Activated CD4-positive, alpha-beta T cell treated with anti-CD3 and anti-CD28 coated beads for 36 hours (primary cell): ENCODE results near the gene NFKBIL1. TPM values are rescaled to one million over a fixed set of nuclear protein-coding genes. Genes with fewer than 3 reads are reported as not detected.
A peak's percentile ranks its signal among the peaks of the same experiment; 100 is the strongest.
"Not testable (repeated sequence)": the region's sequence is repeated elsewhere in the genome, so short reads cannot be mapped to it uniquely, and the experiment has no call there.

Source experiments
- ATAC-seq: fragments of 200-7000 bp; cut with Tn5 transposase; one replicate; pipeline ENCODE4 v1.10.0; 2021; ENCODE audit warnings: mild to moderate bottlenecking, moderate library complexity
- CTCF ChIA-PET: fragments of 350-600 bp; sonication (Branson Sonifier 250); formaldehyde crosslinking; loops from one replicate; lab custom pipeline; 2021; ENCODE audit warnings: antibody characterized with exemption; lab: Charles Lee
- POLR2A ChIA-PET: fragments of 350-600 bp; sonication (Branson Sonifier 250); formaldehyde crosslinking; loops from one replicate; lab custom pipeline; 2021; ENCODE audit warnings: antibody characterized with exemption, inconsistent platforms; lab: Charles Lee
- DNase-seq: peaks from one replicate; pipeline ENCODE4 v3.0.0-alpha.2; 2020
- H3K27ac Mint-ChIP-seq: one replicate; pipeline ENCODE4 v1.8.0; 2021; ENCODE audit warnings: mixed read lengths
- H3K27me3 Mint-ChIP-seq: one replicate; pipeline ENCODE4 v1.8.0; 2021; ENCODE audit warnings: mixed read lengths
- H3K36me3 Mint-ChIP-seq: one replicate; pipeline ENCODE4 v1.8.0; 2021; ENCODE audit warnings: low read depth, mixed read lengths
- H3K4me1 Mint-ChIP-seq: one replicate; pipeline ENCODE4 v1.8.0; 2021; ENCODE audit warnings: mixed read lengths
- H3K4me3 Mint-ChIP-seq: one replicate; pipeline ENCODE4 v1.8.0; 2021; ENCODE audit warnings: mild to moderate bottlenecking, moderate library complexity, mixed read lengths
- H3K9me3 Mint-ChIP-seq: one replicate; pipeline ENCODE4 v1.8.0; 2021; ENCODE audit warnings: low read depth, mixed read lengths
- intact Hi-C, 2 experiments: fragments of 100-400 bp; cut with DNase I in 1 of 2; cut with micrococcal nuclease in 1 of 2; formaldehyde crosslinking; loops; one replicate each; pipeline versions ENCODE4 v1.14.2 to v1.15.1; 2022 to 2024; cut with DNase I, micrococcal nuclease
- total RNA-seq, 2 experiments: library from RNA; stranded (reverse); gene quantifications; one replicate each; pipeline ENCODE4 v1.2.3, GENCODE V29; 2021

Gene NFKBIL1
- total RNA-seq, 2 experiments from 2014 or later: 18.1 to 19.0 TPM

DNA sequence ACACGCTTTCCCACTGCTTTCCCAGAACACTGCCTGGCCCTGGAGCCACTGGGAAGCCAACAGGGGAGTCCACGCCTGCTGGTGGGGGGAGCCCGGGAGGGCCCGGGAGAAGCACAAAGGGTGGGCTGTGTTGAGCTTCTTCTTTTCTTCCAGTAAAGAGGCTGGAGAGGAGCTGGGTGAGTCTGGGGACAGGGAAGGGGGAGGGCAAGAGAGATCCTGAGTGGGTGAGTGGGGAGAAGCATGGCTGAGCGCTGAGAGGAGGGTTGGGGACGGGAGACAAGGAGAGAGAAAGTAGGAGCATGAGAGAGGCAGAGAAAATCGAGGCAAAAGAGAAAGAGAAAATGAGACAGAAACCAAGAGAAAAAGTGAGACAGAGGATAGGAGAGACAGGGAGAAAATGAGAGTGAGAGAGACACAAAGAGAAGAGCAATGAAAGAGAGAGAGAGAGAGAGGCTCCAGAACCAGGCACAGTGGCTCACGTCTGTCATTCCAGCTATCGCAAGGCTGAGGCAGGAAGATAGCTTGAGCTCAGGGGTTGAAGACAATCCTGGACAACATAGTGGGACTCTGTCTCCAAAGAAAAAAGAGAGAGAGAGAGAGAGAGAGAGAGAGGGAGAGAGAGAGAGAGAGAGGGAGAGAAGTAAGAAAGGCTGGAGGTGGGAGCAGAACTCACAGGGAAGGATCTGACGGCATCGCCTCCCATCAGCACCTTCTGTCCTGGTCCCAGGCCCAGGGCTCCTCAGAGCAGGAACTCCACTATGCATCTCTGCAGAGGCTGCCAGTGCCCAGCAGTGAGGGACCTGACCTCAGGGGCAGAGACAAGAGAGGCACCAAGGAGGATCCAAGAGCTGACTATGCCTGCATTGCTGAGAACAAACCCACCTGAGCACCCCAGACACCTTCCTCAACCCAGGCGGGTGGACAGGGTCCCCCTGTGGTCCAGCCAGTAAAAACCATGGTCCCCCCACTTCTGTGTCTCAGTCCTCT, 40.7 kb downstream of the NFKBIL1 start:
- Mint-ChIP-seq H3K9me3 (no peaks in the 10 kb centered on the region), H3K27ac (peak overlapping the region; percentile 96), H3K4me1 (peaks cover 61% of the 10 kb centered on the region), H3K27me3 (no peaks in the 10 kb centered on the region), H3K36me3 (no peaks in the 10 kb centered on the region), H3K4me3 (peak overlapping the region; percentile 68)
- CTCF ChIA-PET: interaction anchor here (0.6 to 28.5 kb wide), 7 partner anchors 2 to 291 kb away, joined by 3 to 873 read pairs (median 4); partner anchors contain the start of genes ATP6V1G2, LST1, LTA and LTB
- POLR2A ChIA-PET: interaction anchor here (0.6 to 1.9 kb wide), 5 partner anchors 11 to 59 kb away, joined by 3 to 7 read pairs (median 4); partner anchors contain the start of genes DDX39B and TNF
- ATAC-seq: peak; percentile 28
- DNase-seq: no peak
- intact Hi-C loops: no loop called here

GRCh38 chr6:31588871-31589650, 41.7 kb downstream of the NFKBIL1 start:
- no peak for ATAC-seq
- H3K9me3 Mint-ChIP-seq: no peaks in the 10 kb centered on the region
- intact Hi-C loops: no loop called here
- H3K4me3 Mint-ChIP-seq: no peak overlapping the region
- DNase-seq: no peak
- H3K27me3 Mint-ChIP-seq: no peaks in the 10 kb centered on the region
- POLR2A ChIA-PET: interaction anchor here (0.6 to 1.9 kb wide), 3 partner anchors 14 to 47 kb away, joined by 3 to 7 read pairs (median 3); partner anchors contain the start of genes DDX39B and TNF
- CTCF ChIA-PET: interaction anchor here (0.8 to 28.5 kb wide), 5 partner anchors 1 to 45 kb away, joined by 3 to 873 read pairs (median 278); partner anchors contain the start of genes ATP6V1G2, LST1, LTA and LTB
- peak overlapping the region; percentile 15 for H3K27ac Mint-ChIP-seq
- H3K4me1 Mint-ChIP-seq: peaks cover 62% of the 10 kb centered on the region
- H3K36me3 Mint-ChIP-seq: no peaks in the 10 kb centered on the region

GRCh38 chr6:31590691-31591090, 43.3 kb downstream of the NFKBIL1 start:
- ATAC-seq, H3K9me3 Mint-ChIP-seq, DNase-seq, H3K36me3 Mint-ChIP-seq, H3K27ac Mint-ChIP-seq, POLR2A ChIA-PET, H3K27me3 Mint-ChIP-seq, intact Hi-C loops, H3K4me3 Mint-ChIP-seq: not testable (repeated sequence)
- CTCF ChIA-PET: interaction anchor here (21.6 to 28.5 kb wide), 3 partner anchors 0 to 44 kb away, joined by 658 to 873 read pairs (median 873); partner anchors contain the start of genes ATP6V1G2, DDX39B, LST1 and LTA
- peaks cover 56% of the 10 kb centered on the region for H3K4me1 Mint-ChIP-seq

DNA sequence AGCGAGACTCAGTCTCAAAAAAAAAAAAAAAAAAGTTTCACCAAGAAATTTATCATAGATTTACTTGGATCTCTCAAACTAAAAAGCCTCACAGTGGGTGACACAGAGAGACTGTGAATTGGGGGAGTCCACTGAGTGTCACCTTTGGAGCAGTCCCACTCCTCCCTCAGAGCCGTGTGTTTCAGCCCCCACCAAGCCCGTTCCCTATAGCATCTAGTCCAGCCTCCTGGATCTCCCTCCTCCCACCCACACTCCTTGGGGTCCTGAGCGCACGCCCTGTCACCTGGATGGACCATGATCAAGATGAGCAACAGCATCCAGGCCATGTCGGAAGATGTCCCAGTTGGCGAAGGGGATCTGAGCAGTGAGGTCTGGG, 45.0 kb downstream of the NFKBIL1 start:
- Mint-ChIP-seq H3K4me1 (peaks cover 53% of the 10 kb centered on the region), H3K27ac (peak overlapping the region; percentile 81), H3K36me3 (no peaks in the 10 kb centered on the region), H3K9me3 (no peaks in the 10 kb centered on the region), H3K4me3 (peak overlapping the region; percentile 3), H3K27me3 (no peaks in the 10 kb centered on the region)
- DNase-seq: no peak
- ATAC-seq: no peak
- intact Hi-C loops: no loop called here
- ChIA-PET POLR2A (interaction anchor here (0.7 to 2.0 kb wide), 5 partner anchors 17 to 51 kb away, joined by 3 to 8 read pairs (median 4); partner anchors contain the start of genes DDX39B, NFKBIL1 and TNF), CTCF (interaction anchor here (0.7 to 27.6 kb wide), 4 partner anchors 16 to 96 kb away, joined by 3 to 873 read pairs (median 380); partner anchors contain the start of genes ATP6V1G2, DDX39B, LST1 and LTA)

DNA sequence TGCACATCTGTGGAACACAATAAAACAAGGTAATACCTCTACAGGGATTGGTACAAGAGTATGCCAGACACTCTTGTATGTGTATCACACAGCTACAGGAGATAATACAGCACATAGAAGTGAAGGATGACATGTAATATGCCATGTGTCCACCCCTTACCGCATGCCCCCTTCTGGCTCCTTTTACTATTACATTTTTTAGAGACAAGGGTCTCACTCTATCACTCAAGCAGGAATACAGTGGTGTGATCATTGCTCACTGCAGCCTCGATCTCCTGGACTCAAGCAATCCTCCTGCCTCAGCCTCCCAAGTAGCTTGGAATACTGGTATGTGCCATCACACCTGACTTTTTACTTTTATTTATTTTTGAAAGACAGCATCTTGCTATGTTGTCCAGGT, 49.6 kb downstream of the NFKBIL1 start:
- DNase-seq (peak; percentile 61), ATAC-seq (peak; percentile 78)
- Mint-ChIP-seq H3K4me3 (no peak overlapping the region), H3K4me1 (peaks cover 46% of the 10 kb centered on the region), H3K36me3 (no peaks in the 10 kb centered on the region), H3K9me3 (no peaks in the 10 kb centered on the region), H3K27ac (no peak overlapping the region), H3K27me3 (no peaks in the 10 kb centered on the region)
- intact Hi-C loops: no loop called here
- ChIA-PET CTCF (interaction anchor here (0.6 to 27.6 kb wide), 14 partner anchors 10 to 906 kb away, joined by 3 to 873 read pairs (median 6); partner anchors contain the start of genes ATP6V1G2, DDX39B, LST1 and LTA), POLR2A (interaction anchor here (0.9 to 3.8 kb wide), 6 partner anchors 14 to 54 kb away, joined by 3 to 23 read pairs (median 5); partner anchors contain the start of genes LTB, NFKBIL1 and TNF)

- POLR2A ChIA-PET: no interaction called here
Observed at GRCh38 chr6:31607317-31607716, 59.9 kb downstream of the NFKBIL1 start.

More at GRCh38 chr6:31607317-31607716, 59.9 kb downstream of the NFKBIL1 start:
- Mint-ChIP-seq H3K27me3 (no peaks in the 10 kb centered on the region), H3K4me1 (no peaks in the 10 kb centered on the region), H3K36me3 (no peaks in the 10 kb centered on the region), H3K27ac (no peak overlapping the region), H3K4me3 (no peak overlapping the region), H3K9me3 (no peaks in the 10 kb centered on the region)
- DNase-seq (no peak), ATAC-seq (no peak)
- intact Hi-C loops: no loop called here
- CTCF ChIA-PET: interaction anchor here (1.1 to 21.6 kb wide), 3 partner anchors 9 to 60 kb away, joined by 5 to 658 read pairs (median 8); partner anchors contain the start of genes ATP6V1G2, DDX39B and NFKBIL1

Other genes starting within 250 kb of the NFKBIL1 start
- gene HLA-B, start 190.4 kb upstream of the NFKBIL1 start, total RNA-seq: 1,000 to 10,000 TPM; 2,101 to 2,412 TPM
- gene MICA, start 144.0 kb upstream of the NFKBIL1 start, total RNA-seq: 1 to 10 TPM; 6.3 to 7.1 TPM
- 10 to 100 TPM; 19.6 to 19.7 TPM for gene MICB, start 49.5 kb upstream of the NFKBIL1 start, total RNA-seq
- not detected for gene MCCD1, start 18.6 kb upstream of the NFKBIL1 start, total RNA-seq
- gene DDX39B, start 5.6 kb upstream of the NFKBIL1 start, total RNA-seq: 100 to 1,000 TPM; 517 to 569 TPM
- gene ATP6V1G2, start 1.0 kb upstream of the NFKBIL1 start, total RNA-seq: 1 to 10 TPM; 1.9 to 2.1 TPM
- gene LTA, start 24.7 kb downstream of the NFKBIL1 start, total RNA-seq: 100 to 1,000 TPM; 396 to 570 TPM
- 10 to 100 TPM; 82.3 to 93.3 TPM for gene TNF, start 28.0 kb downstream of the NFKBIL1 start, total RNA-seq
- gene LTB, start 34.8 kb downstream of the NFKBIL1 start, total RNA-seq: 10 to 100 TPM; 44.9 to 73.3 TPM
- gene LST1, start 38.7 kb downstream of the NFKBIL1 start, total RNA-seq: 10 to 100 TPM in 1 of 2 experiments, 1 to 10 TPM in 1; 9.1 to 11.1 TPM
- 1 to 10 TPM; 5.4 to 6.6 TPM for gene NCR3, start 45.4 kb downstream of the NFKBIL1 start, total RNA-seq
- gene AIF1, start 67.6 kb downstream of the NFKBIL1 start, total RNA-seq: 10 to 100 TPM; 89.2 to 96.1 TPM
- 100 to 1,000 TPM; 255 to 280 TPM for gene PRRC2A, start 73.1 kb downstream of the NFKBIL1 start, total RNA-seq
- gene BAG6, start 105.1 kb downstream of the NFKBIL1 start, total RNA-seq: 100 to 1,000 TPM; 334 to 339 TPM
- gene APOM, start 108.3 kb downstream of the NFKBIL1 start, total RNA-seq: 1 to 10 TPM; 3.4 to 4.0 TPM
- gene C6orf47, start 113.2 kb downstream of the NFKBIL1 start, total RNA-seq: 10 to 100 TPM; 10.1 to 11.7 TPM
- gene GPANK1, start 117.4 kb downstream of the NFKBIL1 start, total RNA-seq: 10 to 100 TPM; 35.2 to 42.8 TPM
- 100 to 1,000 TPM; 239 to 346 TPM for gene CSNK2B, start 118.5 kb downstream of the NFKBIL1 start, total RNA-seq
- 10 to 100 TPM; 11.3 to 15.5 TPM for gene LY6G5B, start 122.4 kb downstream of the NFKBIL1 start, total RNA-seq
- gene LY6G5C, start 133.5 kb downstream of the NFKBIL1 start, total RNA-seq: 1 to 10 TPM; 1.2 to 1.5 TPM
- 10 to 100 TPM; 20.9 to 25.1 TPM for gene ABHD16A, start 155.7 kb downstream of the NFKBIL1 start, total RNA-seq
- not detected for gene LY6G6F, start 159.3 kb downstream of the NFKBIL1 start, total RNA-seq
- not detected for gene LY6G6D, start 167.7 kb downstream of the NFKBIL1 start, total RNA-seq
- gene LY6G6C, start 174.1 kb downstream of the NFKBIL1 start, total RNA-seq: not detected
- gene MPIG6B, start 175.8 kb downstream of the NFKBIL1 start, total RNA-seq: not detected
- 1 to 10 TPM; 4.4 to 5.6 TPM for gene DDAH2, start 181.7 kb downstream of the NFKBIL1 start, total RNA-seq
- gene CLIC1, start 188.9 kb downstream of the NFKBIL1 start, total RNA-seq: 100 to 1,000 TPM; 357 to 438 TPM
- gene MSH5, start 192.4 kb downstream of the NFKBIL1 start, total RNA-seq: 100 to 1,000 TPM in 1 of 2 experiments, 10 to 100 TPM in 1; 92.1 to 126 TPM
- 10 to 100 TPM; 12.2 to 13.2 TPM for gene SAPCD1, start 215.0 kb downstream of the NFKBIL1 start, total RNA-seq
- gene VWA7, start 229.7 kb downstream of the NFKBIL1 start, total RNA-seq: 1 to 10 TPM; 1.4 to 1.5 TPM
- 100 to 1,000 TPM; 147 to 169 TPM for gene VARS1, start 248.1 kb downstream of the NFKBIL1 start, total RNA-seq